Measurements from ENCODE around the gene JPH4.

Gene JPH4

DNA sequence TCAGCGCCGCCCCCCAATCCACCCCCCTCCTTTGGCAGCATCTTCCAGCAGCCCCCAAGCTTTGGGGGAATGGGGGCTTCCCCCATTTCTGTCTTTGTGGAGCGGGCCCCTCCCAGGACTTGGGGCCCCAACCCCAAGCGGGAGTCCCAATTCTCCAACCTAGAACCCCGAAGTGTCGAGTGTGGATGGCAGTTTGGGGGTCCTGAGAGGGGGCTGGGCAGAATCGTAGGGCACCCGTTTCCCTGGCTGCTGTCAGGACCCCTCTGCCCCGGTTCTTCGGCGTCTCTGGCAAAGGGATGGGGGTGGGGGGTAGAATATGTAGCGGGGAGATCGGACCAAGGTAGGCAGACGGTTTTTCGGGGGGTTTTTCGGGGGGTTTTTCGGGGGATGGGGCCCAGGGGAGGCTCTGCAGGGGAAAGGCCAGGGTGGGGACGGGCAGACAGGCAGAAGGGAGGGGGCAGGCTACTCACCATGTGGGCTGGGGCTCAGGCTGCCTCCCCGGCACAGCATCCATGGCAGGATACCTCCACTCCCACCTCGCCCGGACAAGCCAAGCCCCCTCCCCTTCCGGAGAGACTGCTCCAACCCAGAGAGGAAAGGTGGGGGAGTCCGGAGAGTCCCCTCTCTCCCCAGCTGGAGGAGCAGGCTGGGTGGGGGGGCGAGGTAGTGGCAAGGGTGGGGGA lies 739 bp downstream of the JPH4 start:
- DNase-seq = no peak

GRCh38 chr14:23577004-23577681 lies 1.4 kb downstream of the JPH4 start:
- no peak for DNase-seq

GRCh38 chr14:23573384-23574015 lies 5.1 kb downstream of the JPH4 start:
- no peak for DNase-seq

DNA sequence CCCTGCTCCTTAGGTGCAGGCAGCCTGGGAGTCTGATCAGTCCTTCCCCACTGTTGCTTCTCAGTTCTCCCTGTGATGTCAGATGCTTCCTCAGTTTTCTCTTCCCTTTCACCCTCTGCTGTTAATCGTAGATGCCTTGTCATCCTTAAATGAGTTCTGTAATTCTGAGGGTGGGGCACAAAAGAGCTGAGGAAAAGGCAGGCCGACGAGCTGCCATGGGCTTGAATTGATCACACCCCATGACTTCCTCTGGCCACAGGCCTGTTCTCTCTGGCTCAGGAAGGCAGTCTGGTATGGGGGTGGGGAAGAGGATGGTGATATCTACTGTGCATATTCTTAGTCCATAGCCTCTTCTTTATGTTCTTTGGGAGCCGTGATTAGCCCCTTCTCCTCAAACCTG lies 5.8 kb downstream of the JPH4 start:
- no peak for DNase-seq

DNA sequence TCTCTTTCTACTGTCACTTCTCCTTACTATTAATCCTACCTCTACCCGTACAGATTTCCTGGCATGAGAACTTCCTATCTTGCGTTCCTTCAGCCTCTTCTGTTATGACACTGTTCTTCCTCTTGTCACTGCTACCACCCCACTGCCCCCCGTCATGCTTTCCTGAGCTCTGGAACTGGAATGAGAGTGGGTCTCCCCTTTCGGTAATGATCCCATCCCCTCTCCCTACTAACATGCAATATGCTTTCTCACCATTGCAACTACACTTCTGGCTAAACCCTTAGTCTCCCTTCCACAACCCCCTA lies 6.1 kb downstream of the JPH4 start:
- DNase-seq = no peak

DNA sequence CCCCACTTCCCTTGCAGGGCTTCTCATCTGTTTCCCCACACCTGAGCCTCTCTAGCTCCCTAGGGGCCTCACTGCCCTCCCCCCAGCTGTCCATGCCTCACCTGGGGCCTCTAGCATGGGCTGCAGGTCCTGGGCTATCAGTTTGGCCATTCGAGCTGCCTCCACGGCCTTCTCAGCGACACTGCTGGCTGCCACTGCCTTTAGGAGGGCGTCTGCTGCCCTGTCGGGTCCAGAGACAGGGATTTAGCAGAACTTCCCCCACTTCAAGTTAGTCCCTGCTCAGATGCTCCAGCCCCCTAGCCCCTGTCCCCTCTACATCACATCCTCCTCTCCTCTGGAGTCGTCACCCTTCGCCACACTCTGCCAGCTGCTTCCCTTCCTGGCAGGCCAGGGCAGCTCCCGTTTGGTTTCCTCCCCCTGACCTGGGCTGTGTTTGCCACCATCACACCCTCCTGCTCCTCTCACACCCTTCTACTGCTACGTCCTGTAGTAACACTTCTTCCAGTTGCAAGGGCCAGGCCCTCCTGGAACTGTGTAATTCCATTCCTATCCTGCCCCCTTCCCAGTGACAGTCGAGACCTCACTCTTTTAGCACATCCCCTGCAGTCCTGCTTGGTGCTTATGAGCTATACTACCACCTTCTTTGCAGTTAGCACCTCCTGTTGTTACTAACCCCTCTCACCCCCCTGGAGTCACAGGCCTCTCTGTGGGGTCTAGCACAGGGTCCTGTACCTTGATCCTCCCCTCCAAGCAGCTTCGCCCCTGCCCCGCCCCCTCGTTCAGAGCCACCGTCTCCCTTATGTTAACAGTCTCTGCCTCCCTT lies 6.7 kb downstream of the JPH4 start:
- DNase-seq = no peak

GRCh38 chr14:23570806-23571483 lies 7.6 kb downstream of the JPH4 start:
- no peak for DNase-seq

GRCh38 chr14:23569443-23570151 lies 9.0 kb downstream of the JPH4 start:
- no peak for DNase-seq

DNA sequence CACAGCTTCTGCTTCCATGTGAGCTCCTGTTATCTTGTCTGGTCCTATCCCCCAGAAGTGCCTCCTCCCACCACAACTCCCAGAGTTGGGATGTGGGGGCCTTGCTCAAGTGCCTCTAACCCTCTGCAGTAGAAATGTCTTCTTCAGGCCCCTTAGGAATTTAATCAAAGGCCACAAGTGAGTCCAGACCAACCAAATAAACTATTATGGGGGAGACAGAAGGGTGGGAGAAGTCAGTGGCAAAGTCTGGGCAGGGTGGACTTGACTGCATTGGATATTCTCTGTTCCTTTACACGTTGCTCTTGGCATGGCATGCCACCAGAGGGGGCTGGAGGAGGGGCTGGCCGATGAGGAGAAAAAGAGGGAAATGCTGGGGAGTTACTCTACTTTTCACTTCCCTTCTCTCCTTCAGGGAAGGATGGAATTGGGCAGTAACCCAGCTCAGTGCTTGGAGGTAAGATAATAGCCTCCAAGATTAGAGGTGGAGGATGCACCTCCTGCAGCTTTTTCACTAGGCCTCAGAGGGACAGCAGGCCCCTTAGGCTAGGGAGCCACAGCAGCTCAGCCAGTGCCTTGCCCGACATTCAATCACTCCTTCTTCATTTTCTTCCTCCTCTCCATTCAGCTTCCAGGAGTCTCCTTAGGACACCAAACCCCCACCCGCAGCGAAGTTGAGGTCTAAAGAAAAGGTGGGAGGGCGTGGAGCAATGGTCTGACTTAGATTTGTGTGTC lies 9.8 kb downstream of the JPH4 start:
- DNase-seq = no peak

GRCh38 chr14:23568021-23568599 lies 10.5 kb downstream of the JPH4 start:
- no peak for DNase-seq

GRCh38 chr14:23567186-23568020 lies 11.2 kb downstream of the JPH4 start, which contains the start of gene AP1G2:
TSS of gene AP1G2 (minus strand) at chr14:23567791. CDS start at chr14:23567314, 477 bp downstream.
- peak; percentile 65 for DNase-seq

DNA sequence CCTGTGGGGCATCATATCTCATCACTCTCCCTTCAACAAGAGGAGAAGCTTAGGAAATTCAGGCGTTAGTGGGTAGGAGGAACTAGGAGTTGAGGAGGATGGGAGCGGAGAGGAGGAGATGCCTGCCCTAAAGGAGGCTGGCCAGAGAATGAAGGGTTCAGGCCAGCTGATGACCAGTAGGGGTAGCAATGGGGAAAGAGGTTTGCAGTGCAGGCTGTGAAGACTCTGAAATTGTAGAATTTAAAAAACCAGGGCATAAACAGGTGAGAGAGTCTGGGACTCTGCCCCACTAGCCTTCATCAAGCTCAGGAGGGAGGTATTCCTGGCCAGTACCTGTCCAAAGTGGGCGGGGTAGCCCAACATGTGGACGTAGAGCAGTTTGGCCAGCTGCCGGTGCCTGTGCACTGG lies 11.8 kb downstream of the JPH4 start:
- no peak for DNase-seq

GRCh38 chr14:23566112-23566777 lies 12.3 kb downstream of the JPH4 start:
- no peak for DNase-seq

DNA sequence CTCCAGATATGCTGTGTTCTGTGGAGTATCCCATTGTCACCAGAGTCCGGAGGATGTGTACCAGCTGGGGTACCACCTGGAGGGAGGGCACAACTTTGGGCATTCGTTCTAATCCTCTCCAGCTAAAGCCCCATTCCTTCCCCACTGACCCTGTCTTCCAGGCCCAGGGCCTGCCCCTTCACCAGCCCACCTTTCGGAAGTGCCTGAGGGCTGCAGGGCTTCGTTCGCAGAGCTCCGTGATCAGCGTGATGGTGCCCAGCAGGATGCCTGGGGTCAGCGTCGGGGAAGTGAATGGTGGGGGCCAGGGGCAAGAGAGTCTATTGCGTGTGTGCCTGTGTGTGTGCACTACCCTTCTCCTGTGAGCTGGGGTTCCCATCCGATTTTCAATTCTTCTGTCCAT lies 13.0 kb downstream of the JPH4 start:
- DNase-seq = no peak

GRCh38 chr14:23564876-23565275 lies 13.7 kb downstream of the JPH4 start:
- DNase-seq = no peak

DNA sequence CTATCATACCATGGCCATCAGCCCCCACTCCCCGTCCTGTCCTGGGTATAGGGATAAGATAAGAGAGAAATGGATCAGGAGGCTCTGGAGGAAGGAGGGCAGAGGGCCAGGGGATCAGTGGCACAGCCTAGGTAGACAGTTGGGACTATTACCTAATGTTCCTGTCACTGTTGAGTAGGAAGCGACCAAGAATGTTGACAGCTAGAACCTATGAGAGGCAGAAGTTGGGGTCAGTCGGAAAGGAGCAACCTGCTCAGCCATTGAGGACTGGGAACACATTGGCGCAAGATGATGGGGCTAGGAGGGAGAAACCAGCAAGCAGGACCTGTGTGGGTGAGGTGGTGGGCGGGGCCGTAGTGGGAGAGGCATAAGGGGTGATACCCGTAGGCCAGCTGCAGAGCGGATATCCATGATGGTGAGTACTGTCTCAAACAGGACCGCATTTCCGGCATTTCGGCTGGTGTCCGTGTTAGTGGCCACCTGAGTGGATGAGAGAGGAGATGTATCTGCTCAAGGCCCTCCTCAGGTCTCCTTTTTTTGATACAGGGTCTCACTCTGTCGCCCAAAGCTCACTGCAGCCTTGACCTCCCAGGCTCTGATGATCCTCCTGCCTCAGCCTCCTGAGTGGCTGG lies 14.3 kb downstream of the JPH4 start:
- no peak for DNase-seq

DNA sequence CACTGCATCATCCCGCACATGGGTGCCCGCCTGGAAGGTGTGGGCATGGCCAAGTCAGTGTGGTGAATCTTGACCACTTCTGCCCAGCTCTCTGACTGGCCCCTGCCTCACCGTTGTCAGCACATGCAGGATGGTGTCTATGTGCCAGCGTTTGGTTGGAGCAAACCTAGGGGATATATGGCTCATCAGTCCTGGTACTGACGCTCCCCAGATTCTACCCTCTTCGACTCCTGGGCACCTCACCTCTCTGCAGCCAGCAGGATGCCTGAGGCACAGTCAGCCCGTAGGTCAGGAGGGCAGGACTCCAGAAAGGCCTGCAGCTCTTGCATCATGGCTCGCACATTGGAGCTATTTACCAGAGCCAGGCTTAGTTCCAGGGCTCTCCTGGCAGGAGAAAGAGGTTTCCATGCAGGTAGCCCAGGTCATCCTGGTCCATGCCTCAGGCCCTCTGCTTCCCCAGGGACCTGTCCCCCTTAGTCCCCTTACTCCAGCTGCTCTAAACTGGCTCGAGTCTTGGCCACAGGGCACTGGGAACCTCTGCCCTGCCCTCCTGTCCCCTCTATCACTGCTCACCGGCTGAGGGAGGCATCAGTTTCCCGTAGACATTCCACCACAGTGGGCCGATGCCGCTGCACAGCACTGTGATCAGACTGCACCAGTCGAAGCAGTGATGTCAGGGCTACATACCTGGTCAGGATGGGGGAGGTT lies 15.0 kb downstream of the JPH4 start:
- DNase-seq = no peak

- DNase-seq = peak; percentile 42
Measured at GRCh38 chr14:23562822-23563472, 15.6 kb downstream of the JPH4 start.
